ENCODE measurements around the gene HEMGN. TPM values are rescaled to one million over a fixed set of nuclear protein-coding genes. Genes with fewer than 3 reads are reported as not detected.

Gene HEMGN
- total and polyA plus RNA-seq, 2 of the 4 experiments (the other 2 are of a cell fraction) = not detected

DNA sequence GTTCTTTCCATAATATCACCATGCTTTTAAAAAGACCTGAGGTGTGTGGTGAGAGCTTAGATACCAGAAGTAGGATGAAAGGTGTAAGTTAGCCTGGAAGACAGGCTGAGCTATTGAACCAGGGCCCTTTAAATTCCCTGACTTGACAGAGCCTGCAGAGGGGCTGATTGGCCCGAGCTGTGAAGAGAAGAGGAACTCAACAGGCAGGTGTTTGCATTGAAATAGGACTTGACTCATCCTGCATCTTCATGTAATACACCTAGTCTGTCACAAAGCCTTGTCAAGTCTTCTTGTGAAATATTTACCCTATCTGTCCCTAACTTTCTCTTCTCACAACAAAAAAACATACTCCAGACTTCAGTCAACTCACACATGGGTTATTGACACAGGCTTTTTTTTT lies 28.5 kb upstream of the HEMGN start:
- dilution Hi-C loops (cut with HindIII; ENCODE audit: low sequenced_read_pairs, unreplicated experiment) = no loop called here
- Histone ChIP-seq H2BK120ac (ENCODE audit: low read depth, low read length) (no peak overlapping the region), H3K14ac (replicated peaks; ENCODE audit: low read depth, low read length) (no peak overlapping the region), H3K23ac (ENCODE audit: low read depth, low read length) (no peak overlapping the region), H2BK20ac (ENCODE audit: low read depth, low read length) (no peak overlapping the region), H3K4me3 (ENCODE audit: insufficient read depth, low read depth, low read length) (no peak overlapping the region), H2BK15ac (ENCODE audit: low read depth, low read length) (no peak overlapping the region), H3K4me1 (ENCODE audit: control insufficient read depth, insufficient read depth, low read length) (no peaks in the 10 kb centered on the region), H3K56ac (ENCODE audit: extremely low read depth, insufficient read depth, low read length) (no peak overlapping the region), H3K27me3 (ENCODE audit: control insufficient read depth, insufficient read depth, low read length) (peaks cover 32% of the 10 kb centered on the region), H2AK9ac (replicated peaks; ENCODE audit: low read depth, low read length, poor library complexity) (no peak overlapping the region), H3K9ac (ENCODE audit: low read depth, low read length) (no peak overlapping the region), H2BK5ac (ENCODE audit: low read depth, low read length, poor library complexity, severe bottlenecking) (no peak overlapping the region), H4K8ac (ENCODE audit: low read depth in 2 of 2, low read length in 2 of 2) (no peak overlapping the region), H4K20me1 (ENCODE audit: insufficient read depth, low read length) (no peaks in the 10 kb centered on the region), H3K79me1 (ENCODE audit: low read depth in 1 of 2, low read length in 2 of 2) (no peaks in the 10 kb centered on the region), H4K91ac (ENCODE audit: insufficient read depth, low read depth, low read length) (no peak overlapping the region), H3K4ac (ENCODE audit: low read depth, low read length) (no peak overlapping the region), H3K27ac (ENCODE audit: insufficient read depth, low read length) (no peak overlapping the region), H3K18ac (ENCODE audit: low read depth, low read length) (no peak overlapping the region), H3K9me1 (ENCODE audit: insufficient read depth, low read length) (no peaks in the 10 kb centered on the region), H2AK5ac (ENCODE audit: low read depth, low read length) (no peak overlapping the region), H3K36me3 (ENCODE audit: control insufficient read depth, insufficient read depth, low read length) (no peaks in the 10 kb centered on the region), H2AFZ (replicated peaks; ENCODE audit: low read length, poor library complexity) (no peak overlapping the region), H3K9me3 (ENCODE audit: control insufficient read depth, insufficient read depth, low read length) (no peaks in the 10 kb centered on the region), H3K4me2 (ENCODE audit: low read depth, low read length) (no peak overlapping the region), H4K5ac (ENCODE audit: low read depth, low read length) (no peak overlapping the region)
- no peak for ATAC-seq (ENCODE audit: low read depth)
- intact Hi-C loops (cut with micrococcal nuclease) = no loop called here
- in situ Hi-C loops (cut with MboI; ENCODE audit: low sequenced_read_pairs) = no loop called here
- BruUV-seq (replicated peaks) = no TSS peak
- WGBS, 2 experiments (ENCODE audit: extremely low coverage in 2 of 2, insufficient read length in 1 of 2) = no CpG with 5 or more reads among the region's 1 CpG
- CTCF ChIA-PET = no interaction called here
- DNase-seq = no peak
- POLR2A ChIA-PET (ENCODE audit: unreplicated experiment) = no interaction called here
- TF ChIP-seq MAZ (IDR thresholded peaks at IDR 0.05; ENCODE audit: borderline replicate concordance, low read depth, low read length) = no peak
- TF ChIP-seq RCOR1 (IDR thresholded peaks at IDR 0.05; ENCODE audit: insufficient replicate concordance, low read length) = no peak
